WI38 (cell line): ENCODE measurements around the gene PRAMEF2.
"Not testable (repeated sequence)": the region's sequence is repeated elsewhere in the genome, so short reads cannot be mapped to it uniquely, and the experiment has no call there.

ENCODE experiments used
- H3K4me3 ChIP-seq: 2 replicates; pipeline ENCODE4 v1.5.1; 2011; ENCODE audit warnings: low read depth, mild to moderate bottlenecking, control low read depth, low read length
- TF ChIP-seq, protein P1 (sequence below): IDR thresholded peaks from 2 replicates; pipeline ENCODE4 v1.5.1; 2012; ENCODE audit warnings: low read depth, mild to moderate bottlenecking, control low read depth, low read length

The PRAMEF2 gene, protein sequence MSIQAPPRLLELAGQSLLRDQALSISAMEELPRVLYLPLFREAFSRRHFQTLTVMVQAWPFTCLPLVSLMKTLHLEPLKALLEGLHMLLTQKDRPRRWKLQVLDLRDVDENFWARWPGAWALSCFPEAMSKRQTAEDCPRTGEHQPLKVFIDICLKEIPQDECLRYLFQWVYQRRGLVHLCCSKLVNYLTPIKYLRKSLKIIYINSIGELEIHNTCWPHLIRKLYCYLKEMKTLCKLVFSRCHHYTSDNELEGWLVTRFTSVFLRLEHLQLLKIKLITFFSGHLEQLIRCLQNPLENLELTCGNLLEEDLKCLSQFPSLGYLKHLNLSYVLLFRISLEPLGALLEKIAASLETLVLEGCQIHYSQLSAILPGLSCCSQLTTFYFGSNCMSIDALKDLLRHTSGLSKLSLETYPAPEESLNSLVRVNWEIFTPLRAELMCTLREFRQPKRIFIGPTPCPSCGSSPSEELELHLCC

GRCh38 chr1:12856786-12857185 lies at the start of gene PRAMEF2:
Gene PRAMEF2 (plus strand): TSS chr1:12857086. CDS start chr1:12859010, 1,924 bp downstream.
- not testable (repeated sequence) for H3K4me3 ChIP-seq

- TF ChIP-seq, protein P1, sequence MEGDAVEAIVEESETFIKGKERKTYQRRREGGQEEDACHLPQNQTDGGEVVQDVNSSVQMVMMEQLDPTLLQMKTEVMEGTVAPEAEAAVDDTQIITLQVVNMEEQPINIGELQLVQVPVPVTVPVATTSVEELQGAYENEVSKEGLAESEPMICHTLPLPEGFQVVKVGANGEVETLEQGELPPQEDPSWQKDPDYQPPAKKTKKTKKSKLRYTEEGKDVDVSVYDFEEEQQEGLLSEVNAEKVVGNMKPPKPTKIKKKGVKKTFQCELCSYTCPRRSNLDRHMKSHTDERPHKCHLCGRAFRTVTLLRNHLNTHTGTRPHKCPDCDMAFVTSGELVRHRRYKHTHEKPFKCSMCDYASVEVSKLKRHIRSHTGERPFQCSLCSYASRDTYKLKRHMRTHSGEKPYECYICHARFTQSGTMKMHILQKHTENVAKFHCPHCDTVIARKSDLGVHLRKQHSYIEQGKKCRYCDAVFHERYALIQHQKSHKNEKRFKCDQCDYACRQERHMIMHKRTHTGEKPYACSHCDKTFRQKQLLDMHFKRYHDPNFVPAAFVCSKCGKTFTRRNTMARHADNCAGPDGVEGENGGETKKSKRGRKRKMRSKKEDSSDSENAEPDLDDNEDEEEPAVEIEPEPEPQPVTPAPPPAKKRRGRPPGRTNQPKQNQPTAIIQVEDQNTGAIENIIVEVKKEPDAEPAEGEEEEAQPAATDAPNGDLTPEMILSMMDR, result no peak
- H3K4me3 ChIP-seq, result no peak overlapping the region
Measured at GRCh38 chr1:12809933-12810332, 47.0 kb upstream of the PRAMEF2 start.

DNA sequence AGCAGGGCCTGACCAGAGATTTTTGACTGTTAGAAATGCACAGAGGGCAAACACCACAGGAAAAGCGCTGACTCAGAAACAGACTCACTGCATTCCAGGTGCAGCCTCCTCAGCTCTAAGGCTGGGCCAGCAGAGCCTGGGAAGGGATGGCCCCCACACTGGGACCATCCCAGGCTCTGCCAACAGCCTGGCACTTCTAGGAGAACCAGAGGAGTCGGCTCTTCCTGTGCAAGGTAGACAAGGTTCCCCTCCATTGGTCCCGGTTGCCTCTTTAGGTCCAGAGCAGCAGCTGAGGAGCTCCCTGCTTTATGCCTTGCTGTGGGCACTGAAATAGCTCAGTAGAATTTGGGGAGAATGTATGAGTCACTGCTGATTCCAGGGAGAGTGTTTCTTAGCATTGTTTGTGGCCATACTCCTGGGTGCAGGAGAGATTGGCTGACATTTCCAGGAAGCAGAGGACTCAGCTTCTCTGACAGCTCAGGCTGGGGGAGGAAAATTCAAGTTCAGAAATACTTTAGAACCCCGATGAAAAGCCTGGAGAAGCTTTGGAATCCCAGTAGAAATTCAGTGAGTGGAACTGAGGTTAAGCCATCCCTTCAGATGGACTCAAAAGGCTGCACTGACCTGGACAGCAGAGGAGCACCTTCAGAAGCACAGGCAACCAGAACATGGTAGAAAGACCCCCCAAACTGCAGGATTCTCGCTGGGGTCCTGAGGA lies 46.0 kb upstream of the PRAMEF2 start:
- H3K4me3 ChIP-seq, result no peak overlapping the region
- TF ChIP-seq, protein P1, result no peak

DNA sequence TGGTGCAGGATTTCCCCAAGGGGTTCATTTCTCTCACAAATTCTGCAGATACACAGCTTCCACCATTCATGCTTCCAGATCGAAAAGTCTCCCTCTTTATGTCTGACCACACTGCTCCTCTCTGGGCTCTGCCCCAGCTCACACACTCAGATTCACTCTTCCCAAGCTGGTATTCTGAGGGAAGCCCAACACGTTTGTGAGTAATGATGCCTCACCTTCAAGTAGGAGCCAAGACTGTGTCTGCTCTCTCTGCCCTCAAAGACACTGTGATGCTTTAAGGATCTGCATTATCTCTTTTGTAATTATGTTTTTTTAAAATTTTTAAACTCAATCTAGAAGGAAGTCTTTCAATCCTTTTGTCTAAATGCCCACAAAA lies 45.5 kb upstream of the PRAMEF2 start:
- TF ChIP-seq, protein P1, result no peak

DNA sequence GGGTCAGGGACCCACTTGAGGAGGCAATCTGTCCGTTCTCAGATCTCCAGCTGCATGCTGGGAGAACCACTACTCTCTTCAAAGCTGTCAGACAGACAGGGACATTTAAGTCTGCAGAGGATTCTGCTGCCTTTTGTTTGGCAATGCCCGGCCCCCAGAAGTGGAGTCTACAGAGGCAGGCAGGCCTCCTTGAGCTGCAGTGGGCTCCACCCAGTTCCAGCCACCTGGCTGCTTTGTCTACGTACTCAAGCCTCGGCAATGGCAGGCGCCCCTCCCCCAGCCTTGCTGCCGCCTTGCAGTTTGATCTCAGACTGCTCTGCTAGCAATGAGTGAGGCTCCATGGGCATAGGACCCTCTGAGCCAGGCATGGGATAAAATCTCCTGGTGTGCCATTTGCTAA lies 37.8 kb upstream of the PRAMEF2 start:
- H3K4me3 ChIP-seq, result not testable (repeated sequence)

More for the DNA sequence above, 45.5 kb upstream of the PRAMEF2 start:
- H3K4me3 ChIP-seq, result no peak overlapping the region

DNA sequence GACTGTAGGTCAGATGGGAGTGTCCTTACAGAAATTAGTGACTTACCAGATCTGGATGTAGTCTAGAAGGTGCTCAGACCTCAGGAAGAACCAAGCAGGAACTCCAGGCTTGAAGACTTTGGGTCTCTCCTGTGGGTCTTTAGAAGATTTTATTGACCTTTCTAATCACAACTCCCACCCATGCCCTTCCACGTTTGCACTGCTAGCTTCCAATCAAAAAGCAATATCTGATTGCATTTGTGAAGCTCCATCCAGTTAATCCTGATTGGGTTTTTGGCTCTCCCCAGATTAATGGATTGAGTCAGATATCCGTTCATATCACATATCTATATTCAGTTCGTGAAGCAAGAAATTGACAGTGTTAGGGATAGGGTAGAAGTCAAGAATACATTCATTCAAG lies 25.6 kb upstream of the PRAMEF2 start, which contains the start of gene PRAMEF11:
PRAMEF11 (minus strand) TSS at position 101 of the 400 bp plus-strand sequence. CDS start 2,621 bp downstream, outside the sequence.
- not testable (repeated sequence) for H3K4me3 ChIP-seq

- not testable (repeated sequence) for H3K4me3 ChIP-seq
Measured at GRCh38 chr1:12833251-12833650, 23.6 kb upstream of the PRAMEF2 start.

- not testable (repeated sequence) for H3K4me3 ChIP-seq
Measured at GRCh38 chr1:12848620-12849019, 8.3 kb upstream of the PRAMEF2 start, which contains the start of gene HNRNPCL1. Gene HNRNPCL1 (minus strand): TSS chr1:12848720. CDS start chr1:12848289, 431 bp downstream.

GRCh38 chr1:12851779-12852178 lies 5.1 kb upstream of the PRAMEF2 start:
- TF ChIP-seq, protein P1, result no peak
- H3K4me3 ChIP-seq, result no peak overlapping the region

GRCh38 chr1:12863131-12863880 lies 6.4 kb downstream of the PRAMEF2 start:
- H3K4me3 ChIP-seq, result not testable (repeated sequence)

DNA sequence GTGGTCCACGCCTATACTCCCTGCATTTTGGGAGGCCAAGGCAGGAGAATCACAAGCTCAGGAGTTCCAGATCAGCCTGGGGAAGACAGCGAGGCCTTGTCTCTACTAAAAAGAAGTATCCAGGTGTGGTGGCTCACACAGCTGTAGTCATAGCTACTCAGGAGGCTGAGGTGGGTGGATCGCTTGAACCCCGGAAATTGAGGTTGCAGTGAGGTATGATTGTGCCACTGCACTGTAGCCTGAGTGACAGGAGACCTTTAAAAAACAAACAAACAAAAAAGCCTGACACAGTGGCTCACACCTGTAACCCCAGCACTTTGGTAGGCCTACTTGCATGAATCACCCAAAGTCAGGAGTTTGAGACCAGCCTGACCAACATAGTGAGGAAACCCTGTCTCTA lies 21.6 kb downstream of the PRAMEF2 start:
- not testable (repeated sequence) for H3K4me3 ChIP-seq

- H3K4me3 ChIP-seq, result not testable (repeated sequence)
Measured at GRCh38 chr1:12886101-12886500, 29.2 kb downstream of the PRAMEF2 start, which contains the start of gene PRAMEF4. Gene PRAMEF4 (minus strand): TSS chr1:12886201. CDS start chr1:12883394, 2,807 bp downstream.

DNA sequence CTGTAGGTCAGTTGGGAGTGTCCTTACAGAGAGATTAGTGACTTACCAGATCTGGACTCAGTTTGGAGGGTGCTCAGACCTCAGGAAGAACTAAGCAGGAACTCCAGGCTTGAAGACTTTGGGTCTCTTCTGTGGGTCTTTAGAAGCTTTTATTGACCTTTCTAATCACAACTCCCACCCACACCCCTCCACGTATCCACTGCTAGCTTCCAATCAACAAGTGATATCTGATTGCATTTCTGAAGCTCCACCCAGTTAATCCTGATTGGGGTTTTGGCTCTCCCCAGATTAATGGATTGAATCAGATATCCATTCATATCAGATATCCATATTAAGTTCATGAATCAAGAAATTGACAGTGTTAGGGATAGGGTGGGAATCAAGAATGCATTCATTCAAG lies 41.3 kb downstream of the PRAMEF2 start, which contains the start of gene PRAMEF10:
PRAMEF10 (minus strand) TSS at position 101 of the 400 bp plus-strand sequence. CDS start 2,423 bp downstream, outside the sequence.
- H3K4me3 ChIP-seq, result not testable (repeated sequence)

DNA sequence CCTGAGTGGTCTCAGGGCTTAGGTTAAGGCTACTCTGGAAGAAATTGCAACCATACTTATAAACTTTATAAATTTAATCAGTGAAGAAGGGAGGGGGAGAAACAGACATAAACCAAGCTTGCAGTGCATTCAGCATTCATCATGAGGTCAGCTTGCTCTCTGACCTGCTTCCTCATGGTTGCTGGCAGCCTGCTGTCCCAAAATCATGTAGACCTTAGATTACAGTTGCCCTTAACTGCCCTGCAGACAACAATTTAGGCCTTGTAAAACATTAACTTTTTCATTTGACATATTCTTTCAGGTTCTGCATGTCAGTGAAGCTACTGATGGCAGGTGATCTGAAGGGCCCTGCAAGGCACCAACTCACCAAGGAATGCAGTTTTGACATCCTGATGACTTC lies 42.3 kb downstream of the PRAMEF2 start:
- not testable (repeated sequence) for H3K4me3 ChIP-seq
